PC-9 (cell line): ENCODE data around the gene BAD. TPM values are rescaled to one million over a fixed set of nuclear protein-coding genes. Genes with fewer than 3 reads are reported as not detected.

Experiments
- BruUV-seq: library from RNA; stranded (reverse); fragments of 400-500 nt; replicated peaks from 2 replicates; lab custom pipeline; 2021; lab: Mats Ljungman, UMichigan
- CTCF ChIA-PET: fragments of 300-600 bp; sonication (Branson Sonifier 250); formaldehyde crosslinking; loops from one replicate; lab custom pipeline; 2022; ENCODE audit warnings: antibody characterized with exemption; lab: Charles Lee
- POLR2A ChIA-PET: fragments of 300-600 bp; sonication (Branson Sonifier 250); formaldehyde crosslinking; loops from one replicate; lab custom pipeline; 2022; ENCODE audit warnings: antibody characterized with exemption; ENCODE audit not compliant: unreplicated experiment; lab: Charles Lee
- DNase-seq, 2 experiments: peaks; one replicate each; pipeline versions ENCODE4 v3.0.0 to v3.0.0-alpha.2; 2015 to 2022; ENCODE audit warnings: mixed read lengths in 1 of 2
- H2AFZ ChIP-seq: fragments of 200-600 bp; sonication (generic); 2 replicates; pipeline ENCODE4 v1.8.1; 2017; ENCODE audit warnings: antibody characterized with exemption
- H3F3A ChIP-seq: fragments of 200-600 bp; sonication (generic); 2 replicates; pipeline ENCODE4 v1.8.1; 2017; ENCODE audit warnings: antibody characterized with exemption, mild to moderate bottlenecking, low read depth; ENCODE audit not compliant: insufficient read depth
- H3K27ac ChIP-seq: fragments of 200-600 bp; sonication (generic); 2 replicates; pipeline ENCODE4 v1.6.1; 2016; ENCODE audit warnings: mixed run types
- H3K27me3 ChIP-seq: fragments of 200-600 bp; sonication (generic); 2 replicates; pipeline ENCODE4 v1.6.1; 2016; ENCODE audit warnings: low read depth, mixed run types; ENCODE audit not compliant: insufficient read depth
- H3K36me3 ChIP-seq: fragments of 200-600 bp; sonication (generic); 2 replicates; pipeline ENCODE4 v1.6.1; 2016; ENCODE audit warnings: low read depth, mixed run types
- H3K4me1 ChIP-seq: fragments of 200-600 bp; sonication (generic); replicated peaks from 2 replicates; pipeline ENCODE4 v1.6.1; 2016; ENCODE audit warnings: mixed run types; ENCODE audit not compliant: insufficient read depth
- H3K4me2 ChIP-seq: fragments of 200-600 bp; sonication (generic); 2 replicates; pipeline ENCODE4 v1.6.1; 2017; ENCODE audit warnings: mixed run types
- H3K4me3 ChIP-seq: fragments of 200-600 bp; sonication (generic); 2 replicates; pipeline ENCODE4 v1.6.1; 2016; ENCODE audit warnings: mixed run types
- H3K79me2 ChIP-seq: fragments of 200-600 bp; sonication (generic); 2 replicates; pipeline ENCODE4 v1.6.1; 2017; ENCODE audit warnings: low read depth, mixed run types
- H3K9me2 ChIP-seq: fragments of 200-600 bp; sonication (generic); 2 replicates; pipeline ENCODE4 v1.8.1; 2017; ENCODE audit warnings: mild to moderate bottlenecking; ENCODE audit not compliant: insufficient read depth
- H3K9me3 ChIP-seq: fragments of 200-600 bp; sonication (generic); 2 replicates; pipeline ENCODE4 v1.8.1; 2016; ENCODE audit warnings: low read depth; ENCODE audit not compliant: insufficient read depth
- H4K20me1 ChIP-seq: fragments of 200-600 bp; sonication (generic); 2 replicates; pipeline ENCODE4 v1.8.1; 2017; ENCODE audit not compliant: insufficient read depth
- EZH2 ChIP-seq: fragments of 200-600 bp; sonication (generic); IDR thresholded peaks from 2 replicates; pipeline ENCODE4 v1.8.0; 2017; ENCODE audit warnings: antibody characterized with exemption, low read depth
- intact Hi-C: fragments of 100-400 bp; cut with micrococcal nuclease; formaldehyde crosslinking; loops from one replicate; pipeline ENCODE4 v1.10.0; 2022; ENCODE audit not compliant: unreplicated experiment
- total RNA-seq: library from RNA; stranded (reverse); gene quantifications from 2 replicates; pipeline ENCODE4 v1.2.3, GENCODE V29; 2021
- TF ChIP-seq, protein P1 (sequence below): fragments of 200-600 bp; sonication (generic); conservative IDR thresholded peaks from 2 replicates; pipeline ENCODE4 v1.6.1; 2017; ENCODE audit warnings: mixed run types, antibody characterized with exemption, mild to moderate bottlenecking, moderate library complexity

BAD gene
- total RNA-seq, 1 experiment from 2014 or later, result 94.3 TPM

DNA sequence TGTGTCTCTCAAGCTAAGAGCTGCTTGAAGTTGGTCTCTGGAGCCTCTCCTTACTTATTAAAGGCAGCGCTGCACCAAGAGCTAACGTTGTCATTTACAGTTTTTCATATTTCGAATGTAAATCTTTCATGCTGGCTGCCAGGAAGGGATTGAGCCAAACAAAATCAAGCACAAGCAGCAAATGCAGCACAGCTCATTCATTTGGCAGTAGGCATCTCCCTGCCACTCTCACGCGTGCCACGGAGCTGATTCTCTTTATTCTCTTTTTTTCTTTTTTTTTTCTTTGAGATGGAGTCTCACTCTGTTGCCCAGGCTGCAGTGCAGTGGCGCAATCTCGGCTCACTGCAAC, 51.5 kb downstream of the BAD start:
- H3K4me2 ChIP-seq, result no peak overlapping the region; the same call in 1 of the 2 replicates
- H3K4me1 ChIP-seq, result peaks cover 25% of the 10 kb centered on the region
- H3K9me2 ChIP-seq, result no peaks in the 10 kb centered on the region
- no peaks in the 10 kb centered on the region for H3K9me3 ChIP-seq
- peaks cover 27% of the 10 kb centered on the region for H3F3A ChIP-seq
- H3K79me2 ChIP-seq, result peaks cover 18% of the 10 kb centered on the region
- ChIA-PET POLR2A (interaction anchor here (0.5 to 0.7 kb wide), 2 partner anchors 8 to 99 kb away, joined by 3 read pairs; partner anchors contain the start of gene FKBP2), CTCF (no interaction called here)
- BruUV-seq, result no TSS peak
- TF ChIP-seq EZH2, result no peak
- TF ChIP-seq, protein P1, sequence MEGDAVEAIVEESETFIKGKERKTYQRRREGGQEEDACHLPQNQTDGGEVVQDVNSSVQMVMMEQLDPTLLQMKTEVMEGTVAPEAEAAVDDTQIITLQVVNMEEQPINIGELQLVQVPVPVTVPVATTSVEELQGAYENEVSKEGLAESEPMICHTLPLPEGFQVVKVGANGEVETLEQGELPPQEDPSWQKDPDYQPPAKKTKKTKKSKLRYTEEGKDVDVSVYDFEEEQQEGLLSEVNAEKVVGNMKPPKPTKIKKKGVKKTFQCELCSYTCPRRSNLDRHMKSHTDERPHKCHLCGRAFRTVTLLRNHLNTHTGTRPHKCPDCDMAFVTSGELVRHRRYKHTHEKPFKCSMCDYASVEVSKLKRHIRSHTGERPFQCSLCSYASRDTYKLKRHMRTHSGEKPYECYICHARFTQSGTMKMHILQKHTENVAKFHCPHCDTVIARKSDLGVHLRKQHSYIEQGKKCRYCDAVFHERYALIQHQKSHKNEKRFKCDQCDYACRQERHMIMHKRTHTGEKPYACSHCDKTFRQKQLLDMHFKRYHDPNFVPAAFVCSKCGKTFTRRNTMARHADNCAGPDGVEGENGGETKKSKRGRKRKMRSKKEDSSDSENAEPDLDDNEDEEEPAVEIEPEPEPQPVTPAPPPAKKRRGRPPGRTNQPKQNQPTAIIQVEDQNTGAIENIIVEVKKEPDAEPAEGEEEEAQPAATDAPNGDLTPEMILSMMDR, result no peak
- H2AFZ ChIP-seq, result no peak overlapping the region
- H3K36me3 ChIP-seq, result no peaks in the 10 kb centered on the region; the same call in 1 of the 2 replicates
- no peak for DNase-seq
- no peak overlapping the region for H3K27ac ChIP-seq
- intact Hi-C loops, result loop anchor here (5.0 kb wide), 1 partner anchor 46 kb away; the partner anchor contains the start of gene STIP1
- H3K4me3 ChIP-seq, result no peak overlapping the region
- H4K20me1 ChIP-seq, result peaks cover 13% of the 10 kb centered on the region
- no peaks in the 10 kb centered on the region for H3K27me3 ChIP-seq

DNA sequence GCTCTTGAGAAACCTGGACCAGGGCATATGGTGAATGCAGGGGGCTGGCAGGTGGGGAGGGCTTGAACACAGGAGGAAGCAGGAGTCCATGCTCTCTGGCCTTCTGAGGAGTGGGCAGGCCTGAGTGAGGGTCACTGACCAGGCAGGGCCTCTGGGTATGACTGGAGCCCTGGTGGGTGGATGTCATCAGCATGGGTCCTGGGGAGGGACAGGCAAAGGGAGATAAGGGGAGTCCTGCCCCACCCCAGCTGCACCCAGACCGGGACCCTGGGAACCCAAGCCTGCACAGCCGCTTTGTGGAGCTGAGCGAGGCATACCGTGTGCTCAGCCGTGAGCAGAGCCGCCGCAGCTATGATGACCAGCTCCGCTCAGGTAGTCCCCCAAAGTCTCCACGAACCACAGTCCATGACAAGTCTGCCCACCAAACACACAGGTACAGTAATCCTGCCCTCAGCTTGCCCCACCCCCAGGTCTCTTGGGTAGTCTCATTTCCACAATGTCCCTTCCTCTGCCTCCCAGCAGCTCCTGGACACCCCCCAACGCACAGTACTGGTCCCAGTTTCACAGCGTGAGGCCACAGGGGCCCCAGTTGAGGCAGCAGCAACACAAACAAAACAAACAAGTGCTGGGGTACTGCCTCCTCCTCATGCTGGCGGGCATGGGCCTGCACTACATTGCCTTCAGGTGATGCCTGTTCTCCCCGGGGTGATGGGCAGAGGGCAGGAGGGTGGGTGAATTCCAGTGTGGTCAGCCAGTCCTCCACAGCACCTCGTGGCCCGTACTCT, 52.1 kb downstream of the BAD start:
- H3K27ac ChIP-seq, result no peak overlapping the region
- H4K20me1 ChIP-seq, result peaks cover 15% of the 10 kb centered on the region
- H3K4me2 ChIP-seq, result no peak overlapping the region
- no peaks in the 10 kb centered on the region for H3K9me3 ChIP-seq
- peaks cover 24% of the 10 kb centered on the region for H3F3A ChIP-seq
- CTCF ChIA-PET, result interaction anchor here (0.6 kb wide), 1 partner anchor 69 kb away, joined by 3 read pairs; no protein-coding TSS in a partner anchor
- no peak for TF ChIP-seq EZH2
- TF ChIP-seq, protein P1, result no peak
- H3K4me3 ChIP-seq, result no peak overlapping the region
- H3K79me2 ChIP-seq, result peaks cover 23% of the 10 kb centered on the region
- POLR2A ChIA-PET, result interaction anchor here (0.5 to 0.7 kb wide), 3 partner anchors 9 to 99 kb away, joined by 3 read pairs; partner anchors contain the start of gene FKBP2
- intact Hi-C loops, result loop anchor here (5.0 kb wide), 1 partner anchor 45 kb away; the partner anchor contains the start of gene STIP1
- H3K27me3 ChIP-seq, result no peaks in the 10 kb centered on the region
- no TSS peak for BruUV-seq
- no peaks in the 10 kb centered on the region; the same call in 1 of the 2 replicates for H3K36me3 ChIP-seq
- no peak overlapping the region for H2AFZ ChIP-seq
- H3K4me1 ChIP-seq, result peaks cover 31% of the 10 kb centered on the region
- no peak for DNase-seq
- H3K9me2 ChIP-seq, result no peaks in the 10 kb centered on the region

DNA sequence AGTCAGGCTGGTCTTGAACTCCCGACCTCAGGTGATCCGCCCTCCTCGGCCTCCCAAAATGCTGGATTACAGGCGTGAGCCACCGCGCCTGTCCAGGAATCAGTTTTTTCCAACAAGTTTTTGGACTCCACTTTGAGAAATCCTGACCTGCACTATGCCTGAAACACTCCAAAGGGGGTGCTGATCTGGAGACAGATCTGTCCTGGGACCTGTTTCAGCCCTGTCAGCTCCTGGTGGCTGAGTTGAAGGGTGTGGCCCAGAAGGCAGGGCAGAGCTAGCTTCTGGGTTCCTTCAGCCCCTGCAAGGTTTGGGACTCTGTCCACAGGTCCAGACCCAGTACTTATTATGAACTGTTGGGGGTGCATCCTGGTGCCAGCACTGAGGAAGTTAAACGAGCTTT, 52.9 kb downstream of the BAD start:
- peaks cover 32% of the 10 kb centered on the region for H3K79me2 ChIP-seq
- H3K4me1 ChIP-seq, result peaks cover 35% of the 10 kb centered on the region
- no peak for DNase-seq
- no peaks in the 10 kb centered on the region for H3K9me2 ChIP-seq
- H4K20me1 ChIP-seq, result peaks cover 16% of the 10 kb centered on the region
- no peaks in the 10 kb centered on the region for H3K36me3 ChIP-seq
- intact Hi-C loops, result loop anchor here (5.0 kb wide), 1 partner anchor 44 kb away; the partner anchor contains the start of gene STIP1
- BruUV-seq, result no TSS peak
- CTCF ChIA-PET, result interaction anchor here (0.6 kb wide), 1 partner anchor 70 kb away, joined by 3 read pairs; no protein-coding TSS in a partner anchor
- no peak overlapping the region for H3K27ac ChIP-seq
- POLR2A ChIA-PET, result interaction anchor here (0.6 kb wide), 1 partner anchor 21 kb away, joined by 3 read pairs; no protein-coding TSS in a partner anchor
- TF ChIP-seq, protein P1, result no peak
- no peak for TF ChIP-seq EZH2
- no peak overlapping the region for H3K4me3 ChIP-seq
- H3K4me2 ChIP-seq, result peak overlapping the region; percentile 76; the same call in 1 of the 2 replicates
- H3K9me3 ChIP-seq, result no peaks in the 10 kb centered on the region
- peaks cover 24% of the 10 kb centered on the region for H3F3A ChIP-seq
- H2AFZ ChIP-seq, result no peak overlapping the region
- no peaks in the 10 kb centered on the region for H3K27me3 ChIP-seq
